HEK293T (cell line): ENCODE results near the gene PRSS48.

Experiments used
- CTCF ChIA-PET: fragments of 350-600 bp; formaldehyde crosslinking; extraction: SDS; loops from one replicate; lab custom pipeline; 2021; ENCODE audit warnings: antibody characterized with exemption, inconsistent platforms; lab: Yijun Ruan, JAX
- POLR2A ChIA-PET: fragments of 350-600 bp; formaldehyde crosslinking; extraction: SDS; loops from one replicate; lab custom pipeline; 2020; ENCODE audit warnings: antibody characterized with exemption, inconsistent platforms; lab: Yijun Ruan, JAX
- DNase-seq: peaks from one replicate; pipeline ENCODE4 v3.0.0; 2012; ENCODE audit warnings: mixed read lengths; ENCODE audit errors: extremely low spot score
- ARNT ChIP-seq: fragments of 450-650 bp; IDR thresholded peaks from 2 replicates; pipeline ENCODE4 v1.6.1; 2017; ENCODE audit warnings: mild to moderate bottlenecking
- BHLHE40 ChIP-seq: fragments of 450-650 bp; IDR thresholded peaks from 2 replicates; pipeline ENCODE4 v1.6.1; 2016; ENCODE audit warnings: mild to moderate bottlenecking, moderate library complexity, borderline replicate concordance
- CTBP1 ChIP-seq: fragments of 450-650 bp; IDR thresholded peaks from 2 replicates; pipeline ENCODE4 v1.6.1; 2016; ENCODE audit warnings: borderline replicate concordance
- ELF4 ChIP-seq: fragments of 450-650 bp; IDR thresholded peaks from 2 replicates; pipeline ENCODE4 v1.6.1; 2017; ENCODE audit warnings: antibody characterized with exemption
- FOXA1 ChIP-seq: fragments of 450-650 bp; IDR thresholded peaks from 2 replicates; pipeline ENCODE4 v1.6.1; 2016; ENCODE audit warnings: mild to moderate bottlenecking
- FOXK2 ChIP-seq: fragments of 450-650 bp; IDR thresholded peaks from 2 replicates; pipeline ENCODE4 v1.6.1; 2016; ENCODE audit warnings: mild to moderate bottlenecking
- FOXM1 ChIP-seq: fragments of 450-650 bp; IDR thresholded peaks from 2 replicates; pipeline ENCODE4 v1.6.1; 2017; ENCODE audit warnings: mild to moderate bottlenecking, borderline replicate concordance
- HDGF ChIP-seq: fragments of 450-650 bp; IDR thresholded peaks from 2 replicates; pipeline ENCODE4 v1.6.1; 2017; ENCODE audit warnings: antibody characterized with exemption, borderline replicate concordance
- L3MBTL2 ChIP-seq: fragments of 450-650 bp; conservative IDR thresholded peaks from 2 replicates; pipeline ENCODE4 v1.6.1; 2016; ENCODE audit warnings: mild to moderate bottlenecking
- LEF1 ChIP-seq: fragments of 450-650 bp; IDR thresholded peaks from 2 replicates; pipeline ENCODE4 v1.6.1; 2017; ENCODE audit warnings: mild to moderate bottlenecking, borderline replicate concordance
- NFRKB ChIP-seq: fragments of 450-650 bp; IDR thresholded peaks from 2 replicates; pipeline ENCODE4 v1.6.1; 2016; ENCODE audit warnings: mild to moderate bottlenecking, moderate library complexity
- PKNOX1 ChIP-seq: fragments of 450-650 bp; IDR thresholded peaks from 2 replicates; pipeline ENCODE4 v1.6.1; 2016
- SP1 ChIP-seq: fragments of 450-650 bp; IDR thresholded peaks from 2 replicates; pipeline ENCODE4 v1.6.1; 2017
- SUZ12 ChIP-seq: fragments of 450-650 bp; IDR thresholded peaks from 2 replicates; pipeline ENCODE4 v1.6.1; 2016; ENCODE audit warnings: mild to moderate bottlenecking
- TARDBP ChIP-seq: fragments of 450-650 bp; IDR thresholded peaks from 2 replicates; pipeline ENCODE4 v1.6.1; 2016
- ZNF384 ChIP-seq: fragments of 450-650 bp; IDR thresholded peaks from 2 replicates; pipeline ENCODE4 v1.6.1; 2016

Gene PRSS48

GRCh38 chr4:151296227-151296626, 19.3 kb downstream of the PRSS48 start:
- ChIA-PET CTCF (no interaction called here), POLR2A (interaction anchor here (0.9 kb wide), 1 partner anchor 29 kb away, joined by 3 read pairs; the partner anchor contains the start of gene SH3D19)
- TF ChIP-seq ARNT (no peak), SUZ12 (no peak), SP1 (no peak), FOXM1 (no peak), ELF4 (no peak)
- no peak for DNase-seq

DNA sequence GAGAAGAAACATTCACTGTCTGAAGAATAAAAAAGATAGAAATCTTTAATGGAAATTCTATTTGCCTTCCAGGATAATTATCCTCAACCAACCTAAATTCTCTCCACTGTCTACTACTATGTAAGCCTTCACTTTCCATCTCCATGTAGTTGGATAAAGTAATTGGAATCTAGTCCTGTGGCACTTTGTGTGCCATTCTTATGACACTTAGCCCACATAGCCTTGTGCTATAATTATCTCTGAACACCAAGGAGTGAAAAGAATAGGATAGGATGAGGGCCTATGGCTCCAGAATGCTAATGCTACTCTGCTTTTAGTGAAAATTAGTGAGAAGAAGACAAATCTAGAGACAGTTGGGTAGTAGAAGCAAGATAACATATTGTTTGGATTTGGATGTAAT, 20.2 kb downstream of the PRSS48 start:
- POLR2A ChIA-PET = no interaction called here
- CTCF ChIA-PET = no interaction called here
- DNase-seq = no peak
- TF ChIP-seq TARDBP = no peak
- TF ChIP-seq FOXK2 = no peak
- no peak for TF ChIP-seq FOXM1
- TF ChIP-seq SUZ12 = no peak
- TF ChIP-seq SP1 = no peak
- TF ChIP-seq ARNT = no peak
- TF ChIP-seq LEF1 = no peak
- TF ChIP-seq ELF4 = no peak
- TF ChIP-seq PKNOX1 = no peak
- TF ChIP-seq BHLHE40 = no peak

DNA sequence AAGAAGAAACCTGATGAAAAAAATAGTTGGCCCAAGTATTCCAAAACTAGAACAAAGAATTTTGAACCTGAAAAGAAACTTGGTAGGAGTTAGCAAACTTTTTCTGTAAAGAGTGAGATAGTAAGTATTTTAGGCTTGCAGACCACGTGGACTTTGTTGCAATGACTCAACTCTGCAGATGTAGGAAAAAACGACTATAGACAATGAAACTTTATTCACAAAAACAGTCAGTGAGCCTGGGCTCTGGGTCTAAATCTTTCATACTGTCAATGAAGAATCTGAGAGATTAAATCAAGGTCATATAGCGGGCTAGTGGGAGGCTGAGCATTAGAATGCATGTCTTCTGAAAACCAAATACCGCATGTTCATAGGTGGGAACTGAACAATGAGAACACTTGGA, 25.5 kb downstream of the PRSS48 start:
- POLR2A ChIA-PET = no interaction called here
- CTCF ChIA-PET = no interaction called here
- no peak for DNase-seq
- TF ChIP-seq SP1 (no peak), L3MBTL2 (no peak), ARNT (no peak), PKNOX1 (no peak), BHLHE40 (no peak), FOXK2 (no peak)

- TF ChIP-seq ELF4 (no peak), FOXA1 (no peak), ARNT (no peak), HDGF (no peak), LEF1 (no peak), SUZ12 (no peak), PKNOX1 (no peak), L3MBTL2 (no peak), FOXK2 (no peak), NFRKB (no peak), TARDBP (no peak), SP1 (no peak), FOXM1 (no peak), BHLHE40 (no peak)
Measured at GRCh38 chr4:151304226-151304625, 27.3 kb downstream of the PRSS48 start.

GRCh38 chr4:151304755-151305154, 27.8 kb downstream of the PRSS48 start:
- ChIA-PET POLR2A (interaction anchor here (1.1 to 2.7 kb wide), 4 partner anchors 9 to 104 kb away, joined by 3 to 22 read pairs (median 3); partner anchors contain the start of genes FHIP1A and SH3D19), CTCF (interaction anchor here (0.6 to 1.9 kb wide), 9 partner anchors 10 to 741 kb away, joined by 3 to 7 read pairs (median 3); no protein-coding TSS in a partner anchor)
- no peak for DNase-seq

More at GRCh38 chr4:151304226-151304625, 27.3 kb downstream of the PRSS48 start:
- CTCF ChIA-PET = interaction anchor here (0.7 to 1.9 kb wide), 6 partner anchors 10 to 741 kb away, joined by 3 to 7 read pairs (median 4); no protein-coding TSS in a partner anchor
- POLR2A ChIA-PET = interaction anchor here (1.1 to 2.7 kb wide), 4 partner anchors 10 to 104 kb away, joined by 3 to 22 read pairs (median 3); partner anchors contain the start of genes FHIP1A and SH3D19
- no peak for DNase-seq

DNA sequence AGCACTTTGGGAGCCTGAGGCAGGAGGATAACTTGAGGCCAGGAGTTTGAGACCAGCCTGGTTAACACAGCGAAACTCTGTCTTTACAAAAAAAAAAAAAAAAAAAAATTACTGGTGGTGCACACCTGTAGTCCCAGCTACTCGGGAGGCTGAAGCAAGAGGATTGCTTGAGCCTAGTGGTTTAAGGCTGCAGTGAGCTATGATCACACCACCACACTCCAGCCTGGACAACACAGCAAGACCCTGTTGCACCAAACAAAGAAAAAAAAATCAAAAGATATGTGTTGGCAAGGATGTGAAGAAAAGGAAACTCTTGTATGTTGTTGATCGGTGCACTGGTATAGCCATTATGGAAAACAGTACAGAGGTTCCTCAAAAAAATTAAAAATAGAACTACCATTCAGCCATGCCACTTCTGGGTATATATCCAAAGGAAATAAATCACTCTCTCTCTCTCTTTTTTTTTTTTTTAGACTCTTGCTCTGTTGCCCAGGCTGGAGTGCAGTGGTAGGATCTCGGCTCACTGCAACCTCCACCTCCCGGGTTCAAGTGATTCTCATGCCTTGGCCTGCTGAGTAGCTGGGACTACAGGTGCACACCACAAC, 33.3 kb downstream of the PRSS48 start:
- ChIA-PET POLR2A (interaction anchor here (1.0 kb wide), 1 partner anchor 15 kb away, joined by 3 read pairs; the partner anchor contains the start of gene SH3D19), CTCF (interaction anchor here (0.7 kb wide), 1 partner anchor 125 kb away, joined by 10 read pairs; no protein-coding TSS in a partner anchor)
- DNase-seq = no peak
- TF ChIP-seq FOXA1 (no peak), ARNT (no peak), NFRKB (no peak), L3MBTL2 (no peak), CTBP1 (no peak), BHLHE40 (no peak), LEF1 (no peak), ELF4 (no peak), SUZ12 (no peak), PKNOX1 (no peak), SP1 (no peak), ZNF384 (no peak), FOXK2 (no peak), HDGF (no peak)

More at GRCh38 chr4:151304755-151305154, 27.8 kb downstream of the PRSS48 start:
- TF ChIP-seq NFRKB = no peak
- no peak for TF ChIP-seq ARNT
- no peak for TF ChIP-seq ZNF384
- TF ChIP-seq FOXK2 = no peak
- TF ChIP-seq SUZ12 = no peak
- TF ChIP-seq L3MBTL2 = no peak
- no peak for TF ChIP-seq SP1
- no peak for TF ChIP-seq BHLHE40
